SK-N-SH treated with all-trans-retinoic acid at 6 μM for 48 hours (cell line): ENCODE measurements around the gene DAB2IP.

Source experiments
- ATAC-seq: fragments of 200-7000 bp; cut with Tn5 transposase; 3 replicates; pipeline ENCODE4 v1.9.1; 2020; ENCODE audit warnings: mild to moderate bottlenecking, moderate library complexity
- ARNTL ChIP-seq: fragments of 450-650 bp; formaldehyde crosslinking; IDR thresholded peaks from 2 replicates; pipeline ENCODE4 v1.5.0; 2020; ENCODE audit warnings: low read depth, mild to moderate bottlenecking, moderate library complexity, borderline replicate concordance
- CSRNP3 ChIP-seq: fragments of 250-450 bp; sonication (Bioruptor Pico); IDR thresholded peaks from 2 replicates; pipeline ENCODE4 v1.5.1; 2021; ENCODE audit warnings: mild to moderate bottlenecking, moderate library complexity
- ISL1 ChIP-seq: fragments of 250-450 bp; sonication (Bioruptor Pico); IDR thresholded peaks from 2 replicates; pipeline ENCODE4 v2.1.2; 2022; ENCODE audit warnings: mild to moderate bottlenecking, moderate library complexity
- RARB ChIP-seq: fragments of 250-450 bp; sonication (Bioruptor Pico); IDR thresholded peaks from 2 replicates; pipeline ENCODE4 v1.8.0; 2021; ENCODE audit warnings: mild to moderate bottlenecking, moderate library complexity
- SNAI2 ChIP-seq: fragments of 250-450 bp; sonication (Bioruptor Pico); IDR thresholded peaks from 2 replicates; pipeline ENCODE4 v1.5.0; 2020; ENCODE audit warnings: mild to moderate bottlenecking, moderate library complexity
- TCF4 ChIP-seq: fragments of 250-450 bp; sonication (Bioruptor Pico); IDR thresholded peaks from 2 replicates; pipeline ENCODE4 v1.8.0; 2021; ENCODE audit warnings: mild to moderate bottlenecking, moderate library complexity, borderline replicate concordance
- TOX ChIP-seq: fragments of 250-450 bp; sonication (Bioruptor Pico); IDR thresholded peaks from 2 replicates; pipeline ENCODE4 v1.8.0; 2021; ENCODE audit warnings: mild to moderate bottlenecking, moderate library complexity, borderline replicate concordance
- ZFP30 ChIP-seq: fragments of 450-650 bp; formaldehyde crosslinking; IDR thresholded peaks from 2 replicates; pipeline ENCODE4 v1.5.0; 2022; ENCODE audit warnings: mild to moderate bottlenecking, moderate library complexity
- ZNF565 ChIP-seq: fragments of 450-650 bp; formaldehyde crosslinking; conservative IDR thresholded peaks from 2 replicates; pipeline ENCODE4 v1.5.0; 2020; ENCODE audit warnings: low read depth, mild to moderate bottlenecking, moderate library complexity
- ZNF8 ChIP-seq: fragments of 450-650 bp; formaldehyde crosslinking; IDR thresholded peaks from 2 replicates; pipeline ENCODE4 v1.5.0; 2020; ENCODE audit warnings: mild to moderate bottlenecking, moderate library complexity
- TF ChIP-seq, protein P1 (sequence below): fragments of 250-450 bp; sonication (Bioruptor Pico); IDR thresholded peaks from 2 replicates; pipeline ENCODE4 v1.5.1; 2020; ENCODE audit warnings: low read depth, mild to moderate bottlenecking, moderate library complexity
- TF ChIP-seq, protein P2 (sequence below): fragments of 250-450 bp; sonication (Bioruptor Pico); IDR thresholded peaks from 2 replicates; pipeline ENCODE4 v1.8.0; 2020; ENCODE audit warnings: mild to moderate bottlenecking, moderate library complexity, borderline replicate concordance
- TF ChIP-seq, protein P3 (sequence below): fragments of 250-450 bp; sonication (Bioruptor Pico); IDR thresholded peaks from 2 replicates; pipeline ENCODE4 v1.5.0; 2020; ENCODE audit warnings: mild to moderate bottlenecking, moderate library complexity
- TF ChIP-seq, protein P4 (sequence below): fragments of 250-450 bp; sonication (Bioruptor Pico); IDR thresholded peaks from 2 replicates; pipeline ENCODE4 v1.8.0; 2021; ENCODE audit warnings: low read depth, mild to moderate bottlenecking, moderate library complexity, borderline replicate concordance

Gene DAB2IP

GRCh38 chr9:121765021-121765950, 113.9 kb downstream of the DAB2IP start:
- no peak for TF ChIP-seq TOX
- TF ChIP-seq, all 23 proteins: peak for 0
- peak; percentile 69 for ATAC-seq

GRCh38 chr9:121766081-121766683, 114.7 kb downstream of the DAB2IP start:
- ATAC-seq, result no peak
- no peak for TF ChIP-seq CSRNP3
- TF ChIP-seq, protein P1, sequence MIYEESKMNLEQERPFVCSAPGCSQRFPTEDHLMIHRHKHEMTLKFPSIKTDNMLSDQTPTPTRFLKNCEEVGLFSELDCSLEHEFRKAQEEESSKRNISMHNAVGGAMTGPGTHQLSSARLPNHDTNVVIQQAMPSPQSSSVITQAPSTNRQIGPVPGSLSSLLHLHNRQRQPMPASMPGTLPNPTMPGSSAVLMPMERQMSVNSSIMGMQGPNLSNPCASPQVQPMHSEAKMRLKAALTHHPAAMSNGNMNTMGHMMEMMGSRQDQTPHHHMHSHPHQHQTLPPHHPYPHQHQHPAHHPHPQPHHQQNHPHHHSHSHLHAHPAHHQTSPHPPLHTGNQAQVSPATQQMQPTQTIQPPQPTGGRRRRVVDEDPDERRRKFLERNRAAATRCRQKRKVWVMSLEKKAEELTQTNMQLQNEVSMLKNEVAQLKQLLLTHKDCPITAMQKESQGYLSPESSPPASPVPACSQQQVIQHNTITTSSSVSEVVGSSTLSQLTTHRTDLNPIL (CRISPR knock-in tag), result no peak
- TF ChIP-seq, protein P2, sequence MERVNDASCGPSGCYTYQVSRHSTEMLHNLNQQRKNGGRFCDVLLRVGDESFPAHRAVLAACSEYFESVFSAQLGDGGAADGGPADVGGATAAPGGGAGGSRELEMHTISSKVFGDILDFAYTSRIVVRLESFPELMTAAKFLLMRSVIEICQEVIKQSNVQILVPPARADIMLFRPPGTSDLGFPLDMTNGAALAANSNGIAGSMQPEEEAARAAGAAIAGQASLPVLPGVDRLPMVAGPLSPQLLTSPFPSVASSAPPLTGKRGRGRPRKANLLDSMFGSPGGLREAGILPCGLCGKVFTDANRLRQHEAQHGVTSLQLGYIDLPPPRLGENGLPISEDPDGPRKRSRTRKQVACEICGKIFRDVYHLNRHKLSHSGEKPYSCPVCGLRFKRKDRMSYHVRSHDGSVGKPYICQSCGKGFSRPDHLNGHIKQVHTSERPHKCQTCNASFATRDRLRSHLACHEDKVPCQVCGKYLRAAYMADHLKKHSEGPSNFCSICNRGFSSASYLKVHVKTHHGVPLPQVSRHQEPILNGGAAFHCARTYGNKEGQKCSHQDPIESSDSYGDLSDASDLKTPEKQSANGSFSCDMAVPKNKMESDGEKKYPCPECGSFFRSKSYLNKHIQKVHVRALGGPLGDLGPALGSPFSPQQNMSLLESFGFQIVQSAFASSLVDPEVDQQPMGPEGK (CRISPR knock-in tag), result no peak
- TF ChIP-seq TCF4, result no peak
- TF ChIP-seq ARNTL, result no peak
- TF ChIP-seq ZNF565 (CRISPR knock-in tag), result no peak
- TF ChIP-seq ISL1 (CRISPR knock-in tag), result no peak
- no peak for TF ChIP-seq RARB

DNA sequence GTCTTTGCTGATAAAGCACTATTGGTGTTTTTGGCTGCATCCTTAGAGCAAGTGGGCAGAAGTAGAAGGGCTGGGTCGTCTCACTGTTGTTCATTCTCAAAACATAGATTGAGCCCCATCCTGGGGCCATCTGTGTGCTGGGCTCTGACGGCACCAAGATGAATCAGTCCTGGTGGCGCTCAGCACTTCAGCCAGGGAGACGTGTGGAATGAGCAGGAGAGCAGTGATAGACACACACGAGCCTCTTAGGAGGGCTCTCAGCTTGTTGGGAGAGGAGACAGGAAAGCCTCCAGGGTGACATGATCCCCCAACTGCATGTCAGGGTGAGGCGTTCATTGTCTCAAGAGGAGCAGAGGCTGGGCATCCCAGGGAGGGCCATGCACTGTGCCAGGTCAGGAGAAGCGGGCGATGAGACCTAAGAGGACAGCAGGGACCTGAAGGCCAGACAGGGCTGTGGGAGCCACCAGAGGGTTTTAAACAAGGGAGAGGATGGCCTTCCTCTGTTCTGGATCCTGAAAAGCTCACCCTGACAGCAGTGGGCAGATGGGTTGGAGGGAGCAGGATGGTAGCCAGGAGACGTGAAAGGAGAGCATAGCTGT, 115.8 kb downstream of the DAB2IP start:
- no peak for TF ChIP-seq SNAI2 (CRISPR knock-in tag)
- TF ChIP-seq, protein P3, sequence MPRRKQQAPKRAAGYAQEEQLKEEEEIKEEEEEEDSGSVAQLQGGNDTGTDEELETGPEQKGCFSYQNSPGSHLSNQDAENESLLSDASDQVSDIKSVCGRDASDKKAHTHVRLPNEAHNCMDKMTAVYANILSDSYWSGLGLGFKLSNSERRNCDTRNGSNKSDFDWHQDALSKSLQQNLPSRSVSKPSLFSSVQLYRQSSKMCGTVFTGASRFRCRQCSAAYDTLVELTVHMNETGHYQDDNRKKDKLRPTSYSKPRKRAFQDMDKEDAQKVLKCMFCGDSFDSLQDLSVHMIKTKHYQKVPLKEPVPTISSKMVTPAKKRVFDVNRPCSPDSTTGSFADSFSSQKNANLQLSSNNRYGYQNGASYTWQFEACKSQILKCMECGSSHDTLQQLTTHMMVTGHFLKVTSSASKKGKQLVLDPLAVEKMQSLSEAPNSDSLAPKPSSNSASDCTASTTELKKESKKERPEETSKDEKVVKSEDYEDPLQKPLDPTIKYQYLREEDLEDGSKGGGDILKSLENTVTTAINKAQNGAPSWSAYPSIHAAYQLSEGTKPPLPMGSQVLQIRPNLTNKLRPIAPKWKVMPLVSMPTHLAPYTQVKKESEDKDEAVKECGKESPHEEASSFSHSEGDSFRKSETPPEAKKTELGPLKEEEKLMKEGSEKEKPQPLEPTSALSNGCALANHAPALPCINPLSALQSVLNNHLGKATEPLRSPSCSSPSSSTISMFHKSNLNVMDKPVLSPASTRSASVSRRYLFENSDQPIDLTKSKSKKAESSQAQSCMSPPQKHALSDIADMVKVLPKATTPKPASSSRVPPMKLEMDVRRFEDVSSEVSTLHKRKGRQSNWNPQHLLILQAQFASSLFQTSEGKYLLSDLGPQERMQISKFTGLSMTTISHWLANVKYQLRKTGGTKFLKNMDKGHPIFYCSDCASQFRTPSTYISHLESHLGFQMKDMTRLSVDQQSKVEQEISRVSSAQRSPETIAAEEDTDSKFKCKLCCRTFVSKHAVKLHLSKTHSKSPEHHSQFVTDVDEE (CRISPR knock-in tag), result no peak
- TF ChIP-seq ZFP30 (CRISPR knock-in tag), result no peak
- TF ChIP-seq TOX, result no peak
- TF ChIP-seq ZNF8 (CRISPR knock-in tag), result no peak
- no peak for TF ChIP-seq CSRNP3
- TF ChIP-seq, protein P4, sequence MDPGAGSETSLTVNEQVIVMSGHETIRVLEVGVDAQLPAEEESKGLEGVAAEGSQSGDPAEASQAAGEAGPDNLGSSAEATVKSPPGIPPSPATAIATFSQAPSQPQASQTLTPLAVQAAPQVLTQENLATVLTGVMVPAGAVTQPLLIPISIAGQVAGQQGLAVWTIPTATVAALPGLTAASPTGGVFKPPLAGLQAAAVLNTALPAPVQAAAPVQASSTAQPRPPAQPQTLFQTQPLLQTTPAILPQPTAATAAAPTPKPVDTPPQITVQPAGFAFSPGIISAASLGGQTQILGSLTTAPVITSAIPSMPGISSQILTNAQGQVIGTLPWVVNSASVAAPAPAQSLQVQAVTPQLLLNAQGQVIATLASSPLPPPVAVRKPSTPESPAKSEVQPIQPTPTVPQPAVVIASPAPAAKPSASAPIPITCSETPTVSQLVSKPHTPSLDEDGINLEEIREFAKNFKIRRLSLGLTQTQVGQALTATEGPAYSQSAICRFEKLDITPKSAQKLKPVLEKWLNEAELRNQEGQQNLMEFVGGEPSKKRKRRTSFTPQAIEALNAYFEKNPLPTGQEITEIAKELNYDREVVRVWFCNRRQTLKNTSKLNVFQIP, result no peak
- no peak for ATAC-seq
